ENCODE data around the gene MARCHF9. TPM values are rescaled to one million over a fixed set of nuclear protein-coding genes. Genes with fewer than 3 reads are reported as not detected.

MARCHF9 gene
- polyA plus RNA-seq, 1 donor, result 20.0 TPM

GRCh38 chr12:57755194-57755453, 221 bp downstream of the MARCHF9 start:
- DNase-seq, result no peak

GRCh38 chr12:57755454-57756372, 810 bp downstream of the MARCHF9 start:
- DNase-seq, result no peak

- no peak for DNase-seq
Measured at GRCh38 chr12:57756406-57757341, 1.8 kb downstream of the MARCHF9 start.

GRCh38 chr12:57757771-57758170, 2.9 kb downstream of the MARCHF9 start:
- no peak for DNase-seq

- no peak for DNase-seq
Measured at GRCh38 chr12:57758552-57759359, 3.9 kb downstream of the MARCHF9 start.

- no peak for DNase-seq
Measured at GRCh38 chr12:57759360-57759980, 4.6 kb downstream of the MARCHF9 start.

GRCh38 chr12:57760347-57760982, 5.6 kb downstream of the MARCHF9 start:
- no peak for DNase-seq

GRCh38 chr12:57761391-57761998, 6.6 kb downstream of the MARCHF9 start:
- DNase-seq, result no peak

GRCh38 chr12:57762463-57762862, 7.6 kb downstream of the MARCHF9 start:
- no peak for DNase-seq

- DNase-seq, result no peak
Measured at GRCh38 chr12:57763881-57764661, 9.2 kb downstream of the MARCHF9 start.

- DNase-seq, result no peak
Measured at GRCh38 chr12:57764662-57765002, 9.7 kb downstream of the MARCHF9 start.

- no peak for DNase-seq
Measured at GRCh38 chr12:57765003-57765697, 10.2 kb downstream of the MARCHF9 start.

- no peak for DNase-seq
Measured at GRCh38 chr12:57765698-57766463, 11.0 kb downstream of the MARCHF9 start.

- no peak for DNase-seq
Measured at GRCh38 chr12:57766464-57767304, 11.8 kb downstream of the MARCHF9 start, which contains the start of gene CYP27B1. TSS of gene CYP27B1 (minus strand) at chr12:57767078. CDS start at chr12:57767041, 37 bp downstream.

- no peak for DNase-seq
Measured at GRCh38 chr12:57767305-57767698, 12.4 kb downstream of the MARCHF9 start.

- no peak for DNase-seq
Measured at GRCh38 chr12:57767876-57768275, 13.0 kb downstream of the MARCHF9 start.

- DNase-seq, result no peak
Measured at GRCh38 chr12:57769594-57769993, 14.7 kb downstream of the MARCHF9 start.

- no peak for DNase-seq
Measured at GRCh38 chr12:57770734-57771133, 15.8 kb downstream of the MARCHF9 start.
